Measurements from ENCODE around the gene POLN.

- no peak for TF ChIP-seq CTCF (IDR thresholded peaks at IDR 0.05; ENCODE audit: poor library complexity)
- TF ChIP-seq EZH2phosphoT487 (IDR thresholded peaks at IDR 0.05; ENCODE audit: low read depth, severe bottlenecking, unreplicated experiment), result no peak
- no peak for TF ChIP-seq EZH2 (IDR thresholded peaks at IDR 0.05; ENCODE audit: borderline replicate concordance)
These were observed 149.3 kb downstream of the POLN start for GRCh38 chr4:2092669-2093053.
